Measurements from ENCODE around the gene ANKRD28.
"Not testable (repeated sequence)": the region's sequence is repeated elsewhere in the genome, so short reads cannot be mapped to it uniquely, and the experiment has no call there.

The ANKRD28 gene

GRCh38 chr3:15778332-15778858 is 19.4 kb downstream of the ANKRD28 start:
- no peak for DNase-seq (ENCODE audit: extremely low spot score)
- ChIA-PET CTCF (no interaction called here), POLR2A (interaction anchor here (1.3 kb wide), 1 partner anchor 9 kb away, joined by 3 read pairs; no protein-coding TSS in a partner anchor)
- TF ChIP-seq HDGF (IDR thresholded peaks at IDR 0.05; ENCODE audit: borderline replicate concordance) = no peak
- no peak for TF ChIP-seq SP1 (IDR thresholded peaks at IDR 0.05)
- TF ChIP-seq CTBP1 (IDR thresholded peaks at IDR 0.05; ENCODE audit: borderline replicate concordance) = no peak
- no peak for TF ChIP-seq SUZ12 (IDR thresholded peaks at IDR 0.05)
- TF ChIP-seq FOXK2 (IDR thresholded peaks at IDR 0.05) = no peak
- no peak for TF ChIP-seq NFRKB (IDR thresholded peaks at IDR 0.05)
- no peak for TF ChIP-seq TARDBP (IDR thresholded peaks at IDR 0.05)
- no peak for TF ChIP-seq PKNOX1 (IDR thresholded peaks at IDR 0.05)
- TF ChIP-seq L3MBTL2 (conservative IDR thresholded peaks at IDR 0.05) = no peak
- TF ChIP-seq ELF4 (IDR thresholded peaks at IDR 0.05) = no peak
- TF ChIP-seq LEF1 (IDR thresholded peaks at IDR 0.05; ENCODE audit: borderline replicate concordance) = no peak
- no peak for TF ChIP-seq FOXM1 (IDR thresholded peaks at IDR 0.05; ENCODE audit: borderline replicate concordance)
- no peak for TF ChIP-seq FOXA1 (IDR thresholded peaks at IDR 0.05)
- TF ChIP-seq ZNF384 (IDR thresholded peaks at IDR 0.05) = no peak
- TF ChIP-seq BHLHE40 (IDR thresholded peaks at IDR 0.05; ENCODE audit: borderline replicate concordance) = no peak
- TF ChIP-seq ARNT (IDR thresholded peaks at IDR 0.05) = no peak

DNA sequence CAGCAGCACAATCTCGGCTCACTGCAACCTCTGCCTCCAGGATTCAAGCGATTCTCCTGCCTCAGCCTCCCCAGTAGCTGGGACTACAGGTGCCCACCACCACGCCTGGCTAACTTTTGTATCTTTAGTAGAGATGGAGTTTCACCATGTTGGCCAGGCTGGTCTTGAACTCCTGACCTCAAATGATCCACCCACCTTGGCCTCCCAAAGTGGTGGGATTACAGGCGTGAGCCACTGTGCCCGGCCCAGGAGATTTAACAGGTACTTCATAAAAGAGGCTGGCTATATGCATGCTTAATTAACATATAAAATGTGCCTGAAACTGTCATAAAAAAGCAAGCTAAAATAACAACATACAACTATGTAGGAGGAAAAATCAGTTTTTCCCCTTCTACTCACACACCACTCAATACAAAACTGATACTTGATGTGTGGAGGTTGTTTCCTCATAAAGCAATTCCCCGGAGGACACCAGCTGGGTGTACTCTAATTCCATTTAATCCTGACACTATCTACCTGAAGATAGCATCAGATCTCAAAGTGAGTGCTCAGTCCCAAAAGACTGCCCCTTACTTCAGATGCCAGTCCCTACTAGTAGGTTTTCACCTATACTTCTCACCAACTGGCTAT is 22.7 kb downstream of the ANKRD28 start:
- POLR2A ChIA-PET; DNase-seq (ENCODE audit: extremely low spot score); CTCF ChIA-PET: not testable (repeated sequence)

DNA sequence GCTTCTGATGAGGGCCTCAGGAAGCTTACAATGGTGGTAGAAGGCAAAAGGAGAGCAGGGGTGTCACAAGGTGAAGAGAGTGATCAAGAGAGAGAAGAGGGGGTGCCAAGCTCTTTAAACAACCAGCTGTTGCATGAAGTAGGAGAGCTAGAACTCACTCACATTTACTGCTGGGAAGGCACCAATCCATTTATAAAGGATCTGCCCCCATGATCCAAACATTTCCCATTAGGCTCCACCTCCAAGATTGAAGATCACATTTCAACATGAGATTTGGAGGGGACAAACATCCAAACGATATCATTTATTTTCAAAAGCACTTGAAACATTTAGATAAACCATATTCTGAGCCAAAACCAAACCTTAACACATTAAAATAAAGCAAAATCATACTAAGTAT is 26.3 kb downstream of the ANKRD28 start:
- POLR2A ChIA-PET = no interaction called here
- TF ChIP-seq FOXK2 (IDR thresholded peaks at IDR 0.05) = no peak
- no peak for TF ChIP-seq FOXM1 (IDR thresholded peaks at IDR 0.05; ENCODE audit: borderline replicate concordance)
- TF ChIP-seq SP1 (IDR thresholded peaks at IDR 0.05) = no peak
- TF ChIP-seq LEF1 (IDR thresholded peaks at IDR 0.05; ENCODE audit: borderline replicate concordance) = no peak
- no peak for TF ChIP-seq FOXA1 (IDR thresholded peaks at IDR 0.05)
- no peak for TF ChIP-seq BHLHE40 (IDR thresholded peaks at IDR 0.05; ENCODE audit: borderline replicate concordance)
- no peak for TF ChIP-seq L3MBTL2 (conservative IDR thresholded peaks at IDR 0.05)
- TF ChIP-seq SUZ12 (IDR thresholded peaks at IDR 0.05) = no peak
- no peak for TF ChIP-seq CTBP1 (IDR thresholded peaks at IDR 0.05; ENCODE audit: borderline replicate concordance)
- no peak for TF ChIP-seq PKNOX1 (IDR thresholded peaks at IDR 0.05)
- TF ChIP-seq ARNT (IDR thresholded peaks at IDR 0.05) = no peak
- TF ChIP-seq TARDBP (IDR thresholded peaks at IDR 0.05) = no peak
- TF ChIP-seq ELF4 (IDR thresholded peaks at IDR 0.05) = no peak
- no peak for TF ChIP-seq NFRKB (IDR thresholded peaks at IDR 0.05)
- no peak for TF ChIP-seq HDGF (IDR thresholded peaks at IDR 0.05; ENCODE audit: borderline replicate concordance)
- no peak for TF ChIP-seq ZNF384 (IDR thresholded peaks at IDR 0.05)
- DNase-seq (ENCODE audit: extremely low spot score) = no peak
- CTCF ChIA-PET = no interaction called here

- CTCF ChIA-PET = no interaction called here
- POLR2A ChIA-PET = no interaction called here
- DNase-seq (ENCODE audit: extremely low spot score) = no peak
- no peak for TF ChIP-seq ZNF384 (IDR thresholded peaks at IDR 0.05)
- TF ChIP-seq CTBP1 (IDR thresholded peaks at IDR 0.05; ENCODE audit: borderline replicate concordance) = no peak
- no peak for TF ChIP-seq HDGF (IDR thresholded peaks at IDR 0.05; ENCODE audit: borderline replicate concordance)
- TF ChIP-seq SUZ12 (IDR thresholded peaks at IDR 0.05) = no peak
- TF ChIP-seq L3MBTL2 (conservative IDR thresholded peaks at IDR 0.05) = no peak
- TF ChIP-seq LEF1 (IDR thresholded peaks at IDR 0.05; ENCODE audit: borderline replicate concordance) = no peak
- no peak for TF ChIP-seq TARDBP (IDR thresholded peaks at IDR 0.05)
- no peak for TF ChIP-seq ELF4 (IDR thresholded peaks at IDR 0.05)
- TF ChIP-seq NFRKB (IDR thresholded peaks at IDR 0.05) = no peak
- no peak for TF ChIP-seq FOXM1 (IDR thresholded peaks at IDR 0.05; ENCODE audit: borderline replicate concordance)
- no peak for TF ChIP-seq FOXK2 (IDR thresholded peaks at IDR 0.05)
- TF ChIP-seq BHLHE40 (IDR thresholded peaks at IDR 0.05; ENCODE audit: borderline replicate concordance) = no peak
- no peak for TF ChIP-seq SP1 (IDR thresholded peaks at IDR 0.05)
- no peak for TF ChIP-seq FOXA1 (IDR thresholded peaks at IDR 0.05)
- TF ChIP-seq ARNT (IDR thresholded peaks at IDR 0.05) = no peak
- TF ChIP-seq PKNOX1 (IDR thresholded peaks at IDR 0.05) = no peak
These were observed 28.4 kb downstream of the ANKRD28 start for GRCh38 chr3:15769256-15769915.

DNA sequence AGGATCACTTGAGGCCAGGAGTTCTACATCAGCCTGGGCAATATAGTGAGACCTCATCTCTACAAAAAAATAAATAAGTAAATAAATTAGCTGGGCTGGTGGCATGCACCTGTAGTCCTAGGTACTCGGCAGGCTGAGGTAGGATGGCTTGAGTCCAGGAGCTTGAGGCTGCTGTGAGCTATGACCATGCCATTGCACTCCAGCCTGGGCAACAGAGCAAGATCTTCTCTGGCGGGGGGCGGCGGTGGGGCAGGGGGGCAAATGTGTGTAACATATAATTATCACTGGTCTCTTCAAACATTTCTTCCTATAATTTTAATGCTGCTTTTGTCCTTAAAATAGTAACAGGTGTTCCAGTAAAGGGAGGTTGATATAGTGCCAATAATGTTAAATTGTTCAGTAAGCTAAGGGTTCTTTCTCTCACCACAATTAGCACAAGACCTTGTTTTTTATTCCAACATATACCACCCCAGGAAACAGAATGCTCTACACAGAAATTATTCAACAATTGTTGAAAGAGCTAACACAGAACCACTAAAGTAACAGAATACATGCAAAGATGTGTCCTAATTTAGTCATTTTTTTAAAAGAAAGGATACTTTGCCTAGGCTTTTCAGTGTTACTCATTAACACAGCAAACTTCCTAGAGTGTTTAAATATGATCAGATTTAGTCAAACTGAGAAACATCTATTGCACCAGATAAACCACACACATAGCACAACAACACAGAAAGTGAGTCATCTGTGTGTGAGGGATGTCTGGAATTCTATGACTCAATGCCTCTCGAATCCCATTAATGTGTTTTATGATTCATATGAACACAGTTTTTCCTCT is 29.1 kb downstream of the ANKRD28 start:
- POLR2A ChIA-PET = no interaction called here
- no peak for DNase-seq (ENCODE audit: extremely low spot score)
- TF ChIP-seq SUZ12 (IDR thresholded peaks at IDR 0.05) (no peak), ARNT (IDR thresholded peaks at IDR 0.05) (no peak), HDGF (IDR thresholded peaks at IDR 0.05; ENCODE audit: borderline replicate concordance) (no peak), FOXK2 (IDR thresholded peaks at IDR 0.05) (no peak), ELF4 (IDR thresholded peaks at IDR 0.05) (no peak), FOXA1 (IDR thresholded peaks at IDR 0.05) (no peak), SP1 (IDR thresholded peaks at IDR 0.05) (no peak), TARDBP (IDR thresholded peaks at IDR 0.05) (no peak), NFRKB (IDR thresholded peaks at IDR 0.05) (no peak), ZNF384 (IDR thresholded peaks at IDR 0.05) (no peak), L3MBTL2 (conservative IDR thresholded peaks at IDR 0.05) (no peak), CTBP1 (IDR thresholded peaks at IDR 0.05; ENCODE audit: borderline replicate concordance) (no peak), FOXM1 (IDR thresholded peaks at IDR 0.05; ENCODE audit: borderline replicate concordance) (no peak), PKNOX1 (IDR thresholded peaks at IDR 0.05) (no peak)
- CTCF ChIA-PET = no interaction called here

All from HEK293T (cell line).